Endothelial cell of umbilical vein (primary cell): Measurements from ENCODE around the gene UNC5A. TPM values are rescaled to one million over a fixed set of nuclear protein-coding genes. Genes with fewer than 3 reads are reported as not detected.

Experiments
- BruUV-seq: library from RNA; stranded (reverse); fragments of 400-500 nt; replicated peaks from 2 replicates; lab custom pipeline; 2021; lab: Mats Ljungman, UMichigan
- CTCF ChIA-PET: fragments of 300-600, 350-600 bp; sonication (Branson Sonifier 250); formaldehyde crosslinking; loops from one replicate; lab custom pipeline; 2021; ENCODE audit warnings: antibody characterized with exemption, inconsistent platforms; lab: Charles Lee
- POLR2A ChIA-PET: fragments of 300-600, 350-600 bp; sonication (Branson Sonifier 250); formaldehyde crosslinking; loops from one replicate; lab custom pipeline; 2021; ENCODE audit warnings: antibody characterized with exemption, inconsistent platforms; lab: Charles Lee
- DNase-seq: peaks from one replicate; pipeline ENCODE4 v3.0.0-alpha.2; 2011; ENCODE audit warnings: low read depth, low spot score
- FAIRE-seq: peaks from 2 replicates; lab custom pipeline; 2011; peaks lifted over from hg19 to GRCh38; lab: Jason Lieb, UNC
- H2AFZ ChIP-seq: 2 replicates; pipeline ENCODE4 v1.6.0; 2012; ENCODE audit warnings: low read depth, low read length, control low read depth, inconsistent platforms
- H3K27ac ChIP-seq: 2 replicates; pipeline ENCODE4 v1.5.1; 2011; ENCODE audit warnings: low read depth, mild to moderate bottlenecking, control low read depth, low read length, moderate library complexity; ENCODE audit not compliant: insufficient read depth
- H3K27me3 ChIP-seq, 2 experiments: 2 replicates each; pipeline versions ENCODE4 v1.6.0 to v1.6.1; 2011; ENCODE audit warnings: low read length in 2 of 2, mixed read lengths in 1 of 2; ENCODE audit not compliant: control insufficient read depth in 2 of 2, insufficient read depth in 2 of 2
- H3K36me3 ChIP-seq, 2 experiments: 2 replicates in 1 of 2; 3 replicates in 1 of 2; pipeline ENCODE4 v1.5.1; 2011; ENCODE audit warnings: low read length in 2 of 2, mild to moderate bottlenecking in 1 of 2, moderate library complexity in 1 of 2; ENCODE audit not compliant: control insufficient read depth in 2 of 2, insufficient read depth in 2 of 2; ENCODE audit errors: extremely low read depth in 1 of 2
- H3K4me1 ChIP-seq: 3 replicates; pipeline ENCODE4 v1.5.1; 2011; ENCODE audit warnings: mild to moderate bottlenecking, low read length; ENCODE audit not compliant: control insufficient read depth, insufficient read depth; ENCODE audit errors: extremely low read depth
- H3K4me2 ChIP-seq: 2 replicates; pipeline ENCODE4 v1.6.1; 2011; ENCODE audit warnings: low read length, control low read depth, mixed read lengths; ENCODE audit not compliant: insufficient read depth
- H3K4me3 ChIP-seq, 3 experiments: fragments of 200-600 bp in 1 of 3; sonication (generic), shearing (Covaris generic) in 1 of 3; replicated peaks in 1 of 3; 2 replicates each; pipeline ENCODE4 v1.5.1; 2011 to 2016; ENCODE audit warnings: control low read depth in 3 of 3, low read length in 3 of 3, mild to moderate bottlenecking in 2 of 3, inconsistent platforms in 1 of 3, low read depth in 1 of 3, moderate library complexity in 1 of 3; ENCODE audit not compliant: insufficient read depth in 1 of 3
- H3K79me2 ChIP-seq: 2 replicates; pipeline ENCODE4 v1.6.0; 2012; ENCODE audit warnings: low read length, inconsistent platforms; ENCODE audit not compliant: control insufficient read depth, insufficient read depth
- H3K9ac ChIP-seq: replicated peaks from 2 replicates; pipeline ENCODE3; 2011; ENCODE audit warnings: low read length, control low read depth; ENCODE audit not compliant: insufficient read depth; ENCODE audit errors: extremely low read depth
- H3K9me1 ChIP-seq: replicated peaks from 3 replicates; pipeline ENCODE4 v1.6.0; 2011; ENCODE audit warnings: mild to moderate bottlenecking, low read length; ENCODE audit not compliant: control insufficient read depth, insufficient read depth; ENCODE audit errors: extremely low read depth
- H3K9me3 ChIP-seq: replicated peaks from 2 replicates; pipeline ENCODE4 v1.5.1; 2012; ENCODE audit warnings: low read length, inconsistent platforms; ENCODE audit not compliant: control insufficient read depth, insufficient read depth
- H4K20me1 ChIP-seq: replicated peaks from 2 replicates; pipeline ENCODE3; 2011; ENCODE audit warnings: mild to moderate bottlenecking, low read length; ENCODE audit not compliant: control insufficient read depth, insufficient read depth; ENCODE audit errors: extremely low read depth
- EZH2 ChIP-seq: IDR thresholded peaks from 2 replicates; pipeline ENCODE4 v1.6.1; 2012; ENCODE audit warnings: borderline replicate concordance, low read depth, mild to moderate bottlenecking, moderate library complexity, low read length, inconsistent platforms; ENCODE audit not compliant: severe bottlenecking
- FOS ChIP-seq: IDR thresholded peaks from 2 replicates; pipeline ENCODE4 v1.6.1; 2011; ENCODE audit warnings: mild to moderate bottlenecking, low read length, moderate library complexity, borderline replicate concordance; ENCODE audit not compliant: insufficient read depth
- GATA2 ChIP-seq: IDR thresholded peaks from 2 replicates; pipeline ENCODE4 v1.7.0; 2011; ENCODE audit warnings: low read depth, mild to moderate bottlenecking, moderate library complexity, mixed read lengths, low read length; ENCODE audit not compliant: insufficient read length, insufficient read depth
- JUN ChIP-seq: IDR thresholded peaks from 2 replicates; pipeline ENCODE4 v1.6.1; 2011; ENCODE audit warnings: borderline replicate concordance, low read depth; ENCODE audit not compliant: insufficient read length, insufficient read depth
- MYC ChIP-seq: IDR thresholded peaks from one replicate; pipeline ENCODE4 v1.6.1; 2011; ENCODE audit warnings: mild to moderate bottlenecking, low read depth, low read length
- POLR2A ChIP-seq: IDR thresholded peaks from 2 replicates; pipeline ENCODE4 v1.6.1; 2012; ENCODE audit warnings: low read depth, mild to moderate bottlenecking, control low read depth, low read length
- POLR2AphosphoS5 ChIP-seq: IDR thresholded peaks from 2 replicates; pipeline ENCODE4 v1.6.1; 2012; ENCODE audit warnings: low read depth, mild to moderate bottlenecking, control low read depth, low read length, moderate library complexity; ENCODE audit not compliant: insufficient read depth
- dilution Hi-C: fragments of 300-500 bp; cut with MboI; formaldehyde crosslinking; loops from one replicate; pipeline ENCODE4 v1.15.0; 2019; ENCODE audit warnings: low sequenced_read_pairs; ENCODE audit not compliant: extremely low pct_ligation_motif_present
- intact Hi-C: fragments of 100-400 bp; cut with micrococcal nuclease; formaldehyde crosslinking; loops from one replicate; pipeline ENCODE4 v1.10.0; 2022
- polyA plus RNA-seq, 4 experiments: library from polyadenylated mRNA; depleted of rRNA in 3 of 4; stranded (reverse) in 3 of 4; unstranded in 1 of 4; fragments of >200 nt; gene quantifications; 2 replicates each; pipeline versions ENCODE4 v1.2.1 to v1.2.3, GENCODE V29; 2011 to 2012; ENCODE audit warnings: missing spikeins in 1 of 4
- total RNA-seq: library from RNA; stranded (reverse); gene quantifications from 2 replicates; pipeline ENCODE4 v1.2.3, GENCODE V29; 2021
- TF ChIP-seq, protein P1 (sequence below): IDR thresholded peaks from 2 replicates; pipeline ENCODE4 v1.6.1; 2011; ENCODE audit not compliant: insufficient read depth, insufficient read length
- TF ChIP-seq, protein P2 (sequence below), 2 donors: IDR thresholded peaks; 1 replicate in 1 of 2; 2 replicates in 1 of 2; pipeline ENCODE4 v1.5.1; 2011; ENCODE audit warnings: low read length in 2 of 2, mild to moderate bottlenecking in 2 of 2, moderate library complexity in 2 of 2, control low read depth in 1 of 2, inconsistent platforms in 1 of 2, low read depth in 1 of 2; ENCODE audit not compliant: insufficient read depth in 1 of 2; ENCODE audit errors: extremely low read depth in 1 of 2

The UNC5A gene
- total and polyA plus RNA-seq, 2 donors (not counting 3 experiments of a cell fraction or from before 2014, with no cell fraction given): 0.08 to 0.22 TPM

DNA sequence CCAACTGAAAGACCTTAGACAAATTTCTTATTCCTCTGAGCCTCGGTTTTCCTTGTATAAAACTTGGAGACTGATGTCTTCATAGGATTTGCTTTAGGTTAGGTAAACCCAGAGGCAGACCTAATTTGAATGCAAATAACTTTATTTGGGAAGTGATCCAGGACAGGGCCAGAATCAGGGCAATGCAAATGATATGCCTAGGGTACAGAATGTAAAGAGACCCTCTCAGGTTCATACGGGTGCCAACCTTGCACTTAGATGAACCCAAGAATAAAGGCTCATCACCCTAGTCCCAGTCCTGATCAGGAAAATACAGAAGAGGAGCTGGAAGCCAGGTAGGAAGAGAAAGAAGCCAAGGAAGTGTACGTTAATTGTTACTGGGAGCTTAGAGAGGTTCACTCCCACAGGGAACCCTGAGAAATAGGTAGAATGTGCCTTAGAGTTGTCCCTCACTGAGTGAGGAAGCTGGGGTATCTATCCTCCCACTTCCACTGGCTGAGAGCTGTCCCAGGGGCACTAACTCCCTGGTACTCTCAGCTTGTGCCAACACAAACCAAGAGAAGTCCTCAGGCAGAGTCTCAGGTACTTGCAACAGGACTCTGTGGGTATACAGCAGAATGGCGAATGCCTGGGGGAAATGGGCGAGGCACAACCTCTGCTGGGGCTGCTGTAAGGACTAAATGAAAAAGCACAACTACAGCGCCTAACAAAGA, 91.9 kb downstream of the UNC5A start:
- DNase-seq: no peak
- dilution Hi-C loops: no loop called here
- TF ChIP-seq GATA2: no peak
- no peak for TF ChIP-seq POLR2AphosphoS5
- no peak for TF ChIP-seq FOS
- no peak for TF ChIP-seq MYC
- Histone ChIP-seq H3K27me3 (no peaks in the 10 kb centered on the region), H3K4me1 (peaks cover 11% of the 10 kb centered on the region), H3K79me2 (no peaks in the 10 kb centered on the region), H3K4me2 (no peak overlapping the region), H3K9ac (no peak overlapping the region), H3K9me1 (no peaks in the 10 kb centered on the region), H4K20me1 (no peaks in the 10 kb centered on the region), H3K4me3 (no peak overlapping the region), H3K27ac (no peak overlapping the region), H3K9me3 (no peaks in the 10 kb centered on the region), H2AFZ (no peak overlapping the region), H3K36me3 (peaks cover 24 to 40% of the 10 kb centered on the region in 2 experiments)
- intact Hi-C loops: no loop called here
- POLR2A ChIA-PET: no interaction called here
- CTCF ChIA-PET: interaction anchor here (1.1 to 7.3 kb wide), 2 partner anchors 242 to 244 kb away, joined by 3 to 42 read pairs; no protein-coding TSS in a partner anchor
- BruUV-seq: no TSS peak
- FAIRE-seq: no peak

DNA sequence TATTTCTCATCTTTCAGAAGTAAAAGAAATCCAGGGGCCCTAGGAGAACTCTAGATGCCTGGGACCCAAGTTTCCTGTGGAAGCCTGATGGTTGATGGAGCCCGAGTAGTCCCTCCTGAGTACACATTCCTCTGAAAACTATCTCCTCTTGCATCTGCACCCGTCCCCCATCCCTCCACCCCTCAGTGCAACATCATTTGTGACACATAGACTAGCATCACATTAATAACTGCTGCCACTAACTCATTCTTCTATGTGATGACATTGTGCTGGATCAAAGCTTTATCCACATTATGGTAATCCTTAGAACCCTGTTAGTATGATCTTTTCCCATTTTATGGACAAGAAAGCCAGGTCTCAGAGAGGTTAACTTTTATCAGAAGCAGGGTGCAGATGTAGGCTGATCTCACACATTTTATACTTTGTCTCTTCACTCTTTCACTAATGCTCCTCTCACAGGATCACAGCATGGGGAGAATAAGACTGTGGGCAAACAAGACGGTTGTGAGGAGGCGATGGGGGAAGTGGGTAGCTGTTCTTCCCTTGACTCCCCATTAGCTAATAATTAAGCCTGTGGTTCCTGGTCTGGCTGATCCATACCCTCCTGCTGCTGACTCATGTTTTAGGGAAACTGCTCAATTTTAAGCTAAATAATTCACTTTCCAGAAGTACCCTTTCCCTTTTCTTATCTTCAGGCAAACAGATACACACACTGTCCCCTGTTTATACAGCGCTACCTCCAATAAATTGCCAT, 92.7 kb downstream of the UNC5A start:
- Histone ChIP-seq H2AFZ (no peak overlapping the region), H3K9ac (no peak overlapping the region), H3K27ac (no peak overlapping the region), H3K9me1 (no peaks in the 10 kb centered on the region), H3K36me3 (peaks cover 24 to 40% of the 10 kb centered on the region in 2 experiments), H4K20me1 (no peaks in the 10 kb centered on the region), H3K4me2 (no peak overlapping the region), H3K9me3 (no peaks in the 10 kb centered on the region), H3K27me3 (no peaks in the 10 kb centered on the region), H3K4me3 (no peak overlapping the region), H3K79me2 (no peaks in the 10 kb centered on the region), H3K4me1 (peaks cover 11% of the 10 kb centered on the region)
- dilution Hi-C loops (no loop called here), intact Hi-C loops (no loop called here)
- ChIA-PET CTCF (interaction anchor here (7.3 kb wide), 1 partner anchor 243 kb away, joined by 42 read pairs; no protein-coding TSS in a partner anchor), POLR2A (no interaction called here)
- DNase-seq: no peak
- BruUV-seq: no TSS peak
- TF ChIP-seq FOS: no peak
- TF ChIP-seq, protein P1, sequence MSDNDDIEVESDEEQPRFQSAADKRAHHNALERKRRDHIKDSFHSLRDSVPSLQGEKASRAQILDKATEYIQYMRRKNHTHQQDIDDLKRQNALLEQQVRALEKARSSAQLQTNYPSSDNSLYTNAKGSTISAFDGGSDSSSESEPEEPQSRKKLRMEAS: no peak
- TF ChIP-seq POLR2AphosphoS5: no peak
- TF ChIP-seq MYC: no peak
- TF ChIP-seq POLR2A: no peak
- no peak for TF ChIP-seq GATA2
- no peak for TF ChIP-seq EZH2
- TF ChIP-seq, protein P2, sequence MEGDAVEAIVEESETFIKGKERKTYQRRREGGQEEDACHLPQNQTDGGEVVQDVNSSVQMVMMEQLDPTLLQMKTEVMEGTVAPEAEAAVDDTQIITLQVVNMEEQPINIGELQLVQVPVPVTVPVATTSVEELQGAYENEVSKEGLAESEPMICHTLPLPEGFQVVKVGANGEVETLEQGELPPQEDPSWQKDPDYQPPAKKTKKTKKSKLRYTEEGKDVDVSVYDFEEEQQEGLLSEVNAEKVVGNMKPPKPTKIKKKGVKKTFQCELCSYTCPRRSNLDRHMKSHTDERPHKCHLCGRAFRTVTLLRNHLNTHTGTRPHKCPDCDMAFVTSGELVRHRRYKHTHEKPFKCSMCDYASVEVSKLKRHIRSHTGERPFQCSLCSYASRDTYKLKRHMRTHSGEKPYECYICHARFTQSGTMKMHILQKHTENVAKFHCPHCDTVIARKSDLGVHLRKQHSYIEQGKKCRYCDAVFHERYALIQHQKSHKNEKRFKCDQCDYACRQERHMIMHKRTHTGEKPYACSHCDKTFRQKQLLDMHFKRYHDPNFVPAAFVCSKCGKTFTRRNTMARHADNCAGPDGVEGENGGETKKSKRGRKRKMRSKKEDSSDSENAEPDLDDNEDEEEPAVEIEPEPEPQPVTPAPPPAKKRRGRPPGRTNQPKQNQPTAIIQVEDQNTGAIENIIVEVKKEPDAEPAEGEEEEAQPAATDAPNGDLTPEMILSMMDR (IDR thresholded peaks at IDR 0.05; ENCODE audit: extremely low read depth in 1 of 2, insufficient read depth in 1 of 2, low read depth in 1 of 2, low read length in 2 of 2): no peak
- TF ChIP-seq JUN: no peak
- no peak for FAIRE-seq
